ENCODE measurements around the gene RASD2. TPM values are rescaled to one million over a fixed set of nuclear protein-coding genes. Genes with fewer than 3 reads are reported as not detected.

Gene RASD2
- total RNA-seq, 1 donor from 2014 or later: 5.0 TPM

DNA sequence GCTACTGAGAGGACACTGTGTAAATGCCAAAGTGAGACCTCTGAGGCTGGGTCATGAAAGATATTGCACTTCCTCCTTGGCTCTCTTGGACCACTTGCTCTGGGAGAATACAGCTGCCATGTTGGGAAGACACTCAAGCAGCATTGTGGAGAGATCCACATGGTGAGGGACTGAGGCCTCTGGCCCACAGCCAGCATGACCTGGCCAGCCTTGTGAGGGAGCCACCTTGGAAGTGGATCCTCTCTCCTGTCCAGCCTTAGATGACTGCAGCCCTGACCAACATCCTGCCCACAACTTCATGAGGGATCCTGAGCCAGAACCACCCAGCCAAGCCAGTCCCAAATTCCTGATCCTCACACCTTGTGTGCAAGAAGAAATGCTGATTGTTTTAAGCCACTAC, 46.1 kb downstream of the RASD2 start:
- peaks cover 74% of the 10 kb centered on the region for H3K4me1 ChIP-seq
- no peak for DNase-seq
- H3K9me3 ChIP-seq (replicated peaks): peaks cover 6% of the 10 kb centered on the region
- H3K4me3 ChIP-seq: no peak overlapping the region
- no peaks in the 10 kb centered on the region for H3K36me3 ChIP-seq
- intact Hi-C loops (cut with micrococcal nuclease): loop anchor here (10.0 kb wide), 2 partner anchors 152 to 232 kb away; no protein-coding TSS in a partner anchor
- peak overlapping the region; percentile 90 for H3K27ac ChIP-seq (replicated peaks)
- H3K27me3 ChIP-seq (ENCODE audit: low read depth): no peaks in the 10 kb centered on the region
- TF ChIP-seq, protein P1, sequence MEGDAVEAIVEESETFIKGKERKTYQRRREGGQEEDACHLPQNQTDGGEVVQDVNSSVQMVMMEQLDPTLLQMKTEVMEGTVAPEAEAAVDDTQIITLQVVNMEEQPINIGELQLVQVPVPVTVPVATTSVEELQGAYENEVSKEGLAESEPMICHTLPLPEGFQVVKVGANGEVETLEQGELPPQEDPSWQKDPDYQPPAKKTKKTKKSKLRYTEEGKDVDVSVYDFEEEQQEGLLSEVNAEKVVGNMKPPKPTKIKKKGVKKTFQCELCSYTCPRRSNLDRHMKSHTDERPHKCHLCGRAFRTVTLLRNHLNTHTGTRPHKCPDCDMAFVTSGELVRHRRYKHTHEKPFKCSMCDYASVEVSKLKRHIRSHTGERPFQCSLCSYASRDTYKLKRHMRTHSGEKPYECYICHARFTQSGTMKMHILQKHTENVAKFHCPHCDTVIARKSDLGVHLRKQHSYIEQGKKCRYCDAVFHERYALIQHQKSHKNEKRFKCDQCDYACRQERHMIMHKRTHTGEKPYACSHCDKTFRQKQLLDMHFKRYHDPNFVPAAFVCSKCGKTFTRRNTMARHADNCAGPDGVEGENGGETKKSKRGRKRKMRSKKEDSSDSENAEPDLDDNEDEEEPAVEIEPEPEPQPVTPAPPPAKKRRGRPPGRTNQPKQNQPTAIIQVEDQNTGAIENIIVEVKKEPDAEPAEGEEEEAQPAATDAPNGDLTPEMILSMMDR (IDR thresholded peaks at IDR 0.05; ENCODE audit: borderline replicate concordance): no peak

DNA sequence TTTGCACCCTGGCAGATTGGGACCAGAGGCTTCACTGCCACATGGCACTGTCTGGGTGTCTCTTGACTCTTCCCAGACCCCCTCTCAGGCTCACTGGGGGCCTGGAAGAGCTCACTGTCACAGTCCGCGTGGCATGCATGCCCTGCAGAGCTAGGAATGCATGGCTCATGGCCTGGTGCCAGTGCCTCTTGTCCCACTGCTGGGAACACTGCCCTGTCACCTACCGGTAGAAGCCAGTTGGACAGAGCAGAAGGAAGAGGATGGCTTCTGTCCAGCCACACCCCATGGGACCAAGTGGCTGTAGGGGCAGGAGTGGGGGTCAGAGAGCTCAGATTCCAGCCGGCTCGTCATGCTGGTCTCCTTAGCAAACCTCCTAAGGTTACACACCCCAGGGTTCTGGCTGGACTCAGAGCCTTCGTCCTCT, 46.8 kb downstream of the RASD2 start:
- H3K36me3 ChIP-seq: no peaks in the 10 kb centered on the region
- peak; percentile 91 for DNase-seq
- H3K27me3 ChIP-seq (ENCODE audit: low read depth): no peaks in the 10 kb centered on the region
- H3K27ac ChIP-seq (replicated peaks): peak overlapping the region; percentile 90
- H3K9me3 ChIP-seq (replicated peaks): peaks cover 6% of the 10 kb centered on the region
- TF ChIP-seq, protein P1 (IDR thresholded peaks at IDR 0.05; ENCODE audit: borderline replicate concordance): peak; percentile 22
- H3K4me1 ChIP-seq: peaks cover 76% of the 10 kb centered on the region
- no peak overlapping the region for H3K4me3 ChIP-seq
- intact Hi-C loops (cut with micrococcal nuclease): loop anchor here (10.0 kb wide), 2 partner anchors 153 to 233 kb away; no protein-coding TSS in a partner anchor

DNA sequence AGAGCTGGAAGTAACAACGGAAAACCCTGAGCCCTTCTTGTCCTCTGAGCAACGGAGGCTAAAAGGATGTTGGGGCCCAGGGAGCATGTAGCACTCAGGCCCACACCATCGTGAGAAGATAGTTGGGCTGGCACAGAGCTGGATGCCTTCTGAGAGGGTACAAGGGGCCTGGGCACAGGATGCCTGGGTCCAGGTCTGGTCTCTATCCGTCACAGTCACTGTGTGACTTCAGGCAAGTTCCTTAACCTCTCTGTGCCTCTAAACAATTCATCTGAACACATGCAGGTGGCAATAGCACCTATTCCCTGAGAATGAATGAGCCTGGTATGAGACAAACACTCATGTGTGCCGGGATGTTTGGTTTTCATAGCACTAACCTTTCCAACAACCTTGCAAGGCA, 47.3 kb downstream of the RASD2 start:
- no peak for DNase-seq
- Histone ChIP-seq H3K27ac (replicated peaks) (peak overlapping the region; percentile 90), H3K4me1 (peaks cover 76% of the 10 kb centered on the region), H3K9me3 (replicated peaks) (peaks cover 6% of the 10 kb centered on the region), H3K4me3 (no peak overlapping the region), H3K36me3 (no peaks in the 10 kb centered on the region), H3K27me3 (ENCODE audit: low read depth) (no peaks in the 10 kb centered on the region)
- TF ChIP-seq, protein P1 (IDR thresholded peaks at IDR 0.05; ENCODE audit: borderline replicate concordance): no peak
- intact Hi-C loops (cut with micrococcal nuclease): loop anchor here (10.0 kb wide), 2 partner anchors 153 to 233 kb away; no protein-coding TSS in a partner anchor

DNA sequence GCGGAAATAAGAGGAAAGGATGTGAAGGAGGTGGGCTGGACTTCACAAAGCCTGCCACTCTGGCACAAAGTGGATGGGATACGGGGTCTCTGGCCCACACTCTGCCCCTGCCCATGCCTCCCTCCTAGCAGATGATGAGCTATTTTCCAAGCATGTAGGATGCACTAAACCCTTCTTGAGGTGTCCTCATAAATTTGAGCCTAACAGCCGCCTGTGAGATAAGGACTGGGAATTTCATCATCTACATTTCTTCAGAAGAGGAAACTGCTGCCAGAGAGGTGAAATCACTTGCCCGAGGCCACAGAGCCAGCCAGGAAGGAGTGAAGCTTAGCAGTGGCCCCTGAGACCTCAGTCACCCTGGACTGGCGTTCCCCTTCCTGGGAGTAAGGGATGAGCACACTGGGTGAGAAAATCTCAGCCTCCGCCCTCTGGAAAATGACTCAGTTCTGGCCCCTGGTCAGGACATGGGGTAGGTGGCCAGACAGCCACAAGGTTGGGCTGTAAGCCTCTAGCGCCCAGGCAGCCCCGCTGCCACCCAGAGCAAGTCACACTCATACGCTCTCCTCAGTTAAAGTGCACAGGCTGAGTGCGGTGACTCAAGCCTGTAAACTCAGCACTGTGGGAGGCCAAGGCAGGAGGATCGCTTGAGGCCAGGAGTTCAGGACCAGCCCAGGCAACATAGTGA, 48.6 kb downstream of the RASD2 start:
- TF ChIP-seq, protein P1 (IDR thresholded peaks at IDR 0.05; ENCODE audit: borderline replicate concordance): no peak
- no peak for DNase-seq

DNA sequence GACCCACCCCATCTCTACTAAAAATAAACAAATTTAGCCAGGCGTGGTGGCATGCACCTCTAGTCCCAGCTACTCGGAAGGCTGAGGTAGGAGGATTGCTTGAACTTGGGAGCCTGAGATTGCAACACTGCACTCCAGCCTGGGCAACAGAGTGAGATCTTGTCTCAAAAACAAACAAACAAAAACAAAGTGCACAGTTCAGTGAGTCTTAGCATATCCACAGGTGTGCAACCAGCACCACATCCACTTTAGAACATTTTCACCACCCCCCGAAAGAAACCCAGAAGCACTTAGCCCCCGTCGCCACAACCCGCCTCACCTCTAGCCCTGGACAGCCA, 49.1 kb downstream of the RASD2 start:
- no peak for DNase-seq
- TF ChIP-seq, protein P1 (IDR thresholded peaks at IDR 0.05; ENCODE audit: borderline replicate concordance): no peak
- intact Hi-C loops (cut with micrococcal nuclease): loop anchor here (10.0 kb wide), 2 partner anchors 155 to 235 kb away; no protein-coding TSS in a partner anchor
- no peaks in the 10 kb centered on the region for H3K36me3 ChIP-seq
- H3K4me1 ChIP-seq: peaks cover 84% of the 10 kb centered on the region
- peak overlapping the region; percentile 90 for H3K27ac ChIP-seq (replicated peaks)
- H3K27me3 ChIP-seq (ENCODE audit: low read depth): no peaks in the 10 kb centered on the region
- H3K9me3 ChIP-seq (replicated peaks): peaks cover 6% of the 10 kb centered on the region
- H3K4me3 ChIP-seq: no peak overlapping the region

More for the DNA sequence above, 48.6 kb downstream of the RASD2 start:
- intact Hi-C loops (cut with micrococcal nuclease): loop anchor here (10.0 kb wide), 2 partner anchors 154 to 234 kb away; no protein-coding TSS in a partner anchor
- Histone ChIP-seq H3K4me3 (no peak overlapping the region), H3K4me1 (peaks cover 79% of the 10 kb centered on the region), H3K36me3 (no peaks in the 10 kb centered on the region), H3K27ac (replicated peaks) (peak overlapping the region; percentile 90), H3K9me3 (replicated peaks) (peaks cover 6% of the 10 kb centered on the region), H3K27me3 (ENCODE audit: low read depth) (no peaks in the 10 kb centered on the region)
